ENCODE data around the gene MAP4K2. TPM values are rescaled to one million over a fixed set of nuclear protein-coding genes. Genes with fewer than 3 reads are reported as not detected.
A peak's percentile ranks its signal among the peaks of the same experiment; 100 is the strongest.

MAP4K2 gene
- total RNA-seq, 1 experiment from 2014 or later, result 24.5 TPM

DNA sequence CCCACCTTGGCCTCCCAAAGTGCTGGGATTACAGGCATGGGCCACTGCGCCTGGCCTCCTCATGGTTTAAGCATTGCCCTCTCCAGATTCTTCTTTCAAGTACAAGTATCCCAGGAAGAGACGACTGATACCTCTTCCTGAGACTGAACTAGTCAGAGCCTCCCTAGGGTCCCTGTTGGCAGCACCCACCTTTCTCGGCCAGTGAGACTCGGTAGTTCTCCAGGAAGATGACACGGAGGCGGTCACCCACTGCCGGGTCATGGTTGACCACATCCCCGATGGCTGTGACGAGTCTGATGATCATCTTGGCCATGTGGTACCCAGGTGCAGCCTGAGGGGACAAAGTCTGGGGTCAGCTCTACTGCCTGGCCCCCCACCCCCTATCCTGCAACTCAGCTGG is 51.9 kb downstream of the MAP4K2 start:
- H3K27ac Mint-ChIP-seq, result no peak overlapping the region; the same call in 1 of the 2 replicates
- peaks cover 17% of the 10 kb centered on the region for H3K4me1 Mint-ChIP-seq
- H3K36me3 Mint-ChIP-seq, result no peaks in the 10 kb centered on the region
- POLR2A ChIA-PET, result no interaction called here
- TF ChIP-seq HMGA2 (CRISPR knock-in tag; IDR thresholded peaks at IDR 0.05), result no peak
- TF ChIP-seq, protein P1, sequence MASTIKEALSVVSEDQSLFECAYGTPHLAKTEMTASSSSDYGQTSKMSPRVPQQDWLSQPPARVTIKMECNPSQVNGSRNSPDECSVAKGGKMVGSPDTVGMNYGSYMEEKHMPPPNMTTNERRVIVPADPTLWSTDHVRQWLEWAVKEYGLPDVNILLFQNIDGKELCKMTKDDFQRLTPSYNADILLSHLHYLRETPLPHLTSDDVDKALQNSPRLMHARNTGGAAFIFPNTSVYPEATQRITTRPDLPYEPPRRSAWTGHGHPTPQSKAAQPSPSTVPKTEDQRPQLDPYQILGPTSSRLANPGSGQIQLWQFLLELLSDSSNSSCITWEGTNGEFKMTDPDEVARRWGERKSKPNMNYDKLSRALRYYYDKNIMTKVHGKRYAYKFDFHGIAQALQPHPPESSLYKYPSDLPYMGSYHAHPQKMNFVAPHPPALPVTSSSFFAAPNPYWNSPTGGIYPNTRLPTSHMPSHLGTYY (CRISPR knock-in tag; IDR thresholded peaks at IDR 0.05), result no peak
- no peak for TF ChIP-seq GRHL2 (CRISPR knock-in tag; IDR thresholded peaks at IDR 0.05; ENCODE audit: insufficient replicate concordance, severe bottlenecking)
- TF ChIP-seq, protein P2, sequence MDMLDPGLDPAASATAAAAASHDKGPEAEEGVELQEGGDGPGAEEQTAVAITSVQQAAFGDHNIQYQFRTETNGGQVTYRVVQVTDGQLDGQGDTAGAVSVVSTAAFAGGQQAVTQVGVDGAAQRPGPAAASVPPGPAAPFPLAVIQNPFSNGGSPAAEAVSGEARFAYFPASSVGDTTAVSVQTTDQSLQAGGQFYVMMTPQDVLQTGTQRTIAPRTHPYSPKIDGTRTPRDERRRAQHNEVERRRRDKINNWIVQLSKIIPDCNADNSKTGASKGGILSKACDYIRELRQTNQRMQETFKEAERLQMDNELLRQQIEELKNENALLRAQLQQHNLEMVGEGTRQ (CRISPR knock-in tag; IDR thresholded peaks at IDR 0.05), result no peak
- TF ChIP-seq RORB (CRISPR knock-in tag; IDR thresholded peaks at IDR 0.05), result no peak
- CTCF ChIA-PET, result interaction anchor here (1.5 to 4.9 kb wide), 2 partner anchors 7 to 9 kb away, joined by 3 to 30 read pairs; partner anchors contain the start of genes PYGM and RASGRP2
- H3K9me3 Mint-ChIP-seq, result no peaks in the 10 kb centered on the region
- no peak for DNase-seq (ENCODE audit: low spot score)
- H3K4me3 Mint-ChIP-seq, result no peak overlapping the region
- H3K27me3 Mint-ChIP-seq (ENCODE audit: low read depth), result peaks cover 1% of the 10 kb centered on the region; the same call in 1 of the 2 replicates
- ATAC-seq, result no peak

DNA sequence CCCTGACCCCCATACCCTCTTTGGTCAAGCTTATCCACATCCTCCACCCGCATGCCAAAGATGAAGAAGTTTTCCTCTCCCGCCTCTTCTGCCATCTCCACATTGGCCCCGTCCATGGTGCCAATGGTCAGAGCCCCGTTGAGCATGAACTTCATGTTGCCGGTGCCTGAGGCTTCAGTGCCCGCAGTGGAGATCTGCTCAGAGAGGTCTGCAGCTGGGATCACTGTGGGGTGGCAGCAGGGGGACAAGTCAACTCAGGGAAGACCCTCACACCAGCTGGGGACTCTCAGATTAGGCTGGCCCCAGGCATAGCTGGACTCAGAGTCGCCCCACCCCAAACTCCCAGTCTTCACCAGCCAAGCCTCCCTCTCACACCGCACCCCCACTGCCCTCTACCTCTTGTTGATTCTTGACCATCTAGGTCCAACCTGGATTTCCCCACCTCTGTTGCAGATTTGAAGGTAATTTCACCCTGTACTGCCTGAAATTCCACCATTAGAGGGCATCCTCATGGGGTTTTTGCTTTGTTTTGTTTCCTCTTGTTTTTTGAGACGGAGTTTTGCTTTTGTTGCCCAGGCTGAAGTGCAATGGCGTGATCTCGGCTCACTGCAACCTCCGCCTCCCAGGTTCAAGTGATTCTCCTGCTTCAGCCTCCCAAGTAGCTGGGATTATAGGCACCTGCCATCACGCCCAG is 52.5 kb downstream of the MAP4K2 start:
- H3K4me3 Mint-ChIP-seq, result no peak overlapping the region
- TF ChIP-seq, protein P2 (CRISPR knock-in tag; IDR thresholded peaks at IDR 0.05), result no peak
- no peak for TF ChIP-seq IRF2 (CRISPR knock-in tag; IDR thresholded peaks at IDR 0.05; ENCODE audit: borderline replicate concordance, low read depth)
- TF ChIP-seq PRRX2 (CRISPR knock-in tag; IDR thresholded peaks at IDR 0.05), result no peak
- no peak for TF ChIP-seq ZNF219 (CRISPR knock-in tag; IDR thresholded peaks at IDR 0.05; ENCODE audit: borderline replicate concordance)
- H3K27me3 Mint-ChIP-seq (ENCODE audit: low read depth), result peaks cover 2% of the 10 kb centered on the region; the same call in 1 of the 2 replicates
- DNase-seq (ENCODE audit: low spot score), result no peak
- ChIA-PET CTCF (interaction anchor here (1.5 kb wide), 1 partner anchor 10 kb away, joined by 3 read pairs; the partner anchor contains the start of gene PYGM), POLR2A (no interaction called here)
- peak overlapping the region; percentile 66; the same call in 1 of the 2 replicates for H3K27ac Mint-ChIP-seq
- peaks cover 17% of the 10 kb centered on the region for H3K4me1 Mint-ChIP-seq
- H3K9me3 Mint-ChIP-seq, result no peaks in the 10 kb centered on the region
- no peaks in the 10 kb centered on the region for H3K36me3 Mint-ChIP-seq
- no peak for ATAC-seq

DNA sequence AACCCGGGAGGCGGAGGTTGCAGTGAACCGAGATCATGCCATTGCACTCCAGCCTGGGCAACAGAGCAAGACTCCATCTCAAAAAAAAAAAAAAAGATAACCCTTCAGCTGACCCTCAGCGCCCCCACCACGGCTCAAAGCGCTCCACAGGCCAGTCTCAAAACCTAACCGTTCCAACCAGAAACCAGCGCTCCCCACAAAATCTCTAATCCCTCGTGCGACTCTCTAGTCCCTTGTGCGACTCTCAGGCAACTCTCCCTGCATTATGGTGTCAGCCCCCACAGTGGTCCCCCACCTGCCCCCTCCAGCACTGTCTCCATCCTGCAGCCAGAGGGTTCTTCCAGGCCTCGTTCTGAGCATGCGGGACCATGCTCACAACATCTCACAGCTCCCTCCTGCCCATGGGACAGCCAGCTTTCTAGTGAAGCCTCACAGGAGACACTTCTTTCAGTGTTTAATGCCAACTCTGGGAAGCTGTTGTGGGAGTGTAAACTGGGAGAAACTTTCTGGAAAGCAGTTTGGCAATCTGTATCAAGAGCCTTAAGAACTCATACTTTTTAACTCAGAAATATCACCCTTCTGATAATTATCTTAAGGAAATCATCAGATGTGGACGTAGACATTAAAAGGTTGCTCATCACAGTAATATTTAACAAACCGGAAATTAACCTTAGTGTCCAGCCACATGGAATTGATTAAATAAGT is 54.9 kb downstream of the MAP4K2 start:
- TF ChIP-seq, protein P3, sequence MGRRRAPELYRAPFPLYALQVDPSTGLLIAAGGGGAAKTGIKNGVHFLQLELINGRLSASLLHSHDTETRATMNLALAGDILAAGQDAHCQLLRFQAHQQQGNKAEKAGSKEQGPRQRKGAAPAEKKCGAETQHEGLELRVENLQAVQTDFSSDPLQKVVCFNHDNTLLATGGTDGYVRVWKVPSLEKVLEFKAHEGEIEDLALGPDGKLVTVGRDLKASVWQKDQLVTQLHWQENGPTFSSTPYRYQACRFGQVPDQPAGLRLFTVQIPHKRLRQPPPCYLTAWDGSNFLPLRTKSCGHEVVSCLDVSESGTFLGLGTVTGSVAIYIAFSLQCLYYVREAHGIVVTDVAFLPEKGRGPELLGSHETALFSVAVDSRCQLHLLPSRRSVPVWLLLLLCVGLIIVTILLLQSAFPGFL (CRISPR knock-in tag; IDR thresholded peaks at IDR 0.05; ENCODE audit: borderline replicate concordance), result no peak
- TF ChIP-seq, protein P4, sequence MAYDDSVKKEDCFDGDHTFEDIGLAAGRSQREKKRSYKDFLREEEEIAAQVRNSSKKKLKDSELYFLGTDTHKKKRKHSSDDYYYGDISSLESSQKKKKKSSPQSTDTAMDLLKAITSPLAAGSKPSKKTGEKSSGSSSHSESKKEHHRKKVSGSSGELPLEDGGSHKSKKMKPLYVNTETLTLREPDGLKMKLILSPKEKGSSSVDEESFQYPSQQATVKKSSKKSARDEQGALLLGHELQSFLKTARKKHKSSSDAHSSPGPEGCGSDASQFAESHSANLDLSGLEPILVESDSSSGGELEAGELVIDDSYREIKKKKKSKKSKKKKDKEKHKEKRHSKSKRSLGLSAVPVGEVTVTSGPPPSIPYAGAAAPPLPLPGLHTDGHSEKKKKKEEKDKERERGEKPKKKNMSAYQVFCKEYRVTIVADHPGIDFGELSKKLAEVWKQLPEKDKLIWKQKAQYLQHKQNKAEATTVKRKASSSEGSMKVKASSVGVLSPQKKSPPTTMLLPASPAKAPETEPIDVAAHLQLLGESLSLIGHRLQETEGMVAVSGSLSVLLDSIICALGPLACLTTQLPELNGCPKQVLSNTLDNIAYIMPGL (CRISPR knock-in tag; IDR thresholded peaks at IDR 0.05), result no peak
- TF ChIP-seq, protein P5, sequence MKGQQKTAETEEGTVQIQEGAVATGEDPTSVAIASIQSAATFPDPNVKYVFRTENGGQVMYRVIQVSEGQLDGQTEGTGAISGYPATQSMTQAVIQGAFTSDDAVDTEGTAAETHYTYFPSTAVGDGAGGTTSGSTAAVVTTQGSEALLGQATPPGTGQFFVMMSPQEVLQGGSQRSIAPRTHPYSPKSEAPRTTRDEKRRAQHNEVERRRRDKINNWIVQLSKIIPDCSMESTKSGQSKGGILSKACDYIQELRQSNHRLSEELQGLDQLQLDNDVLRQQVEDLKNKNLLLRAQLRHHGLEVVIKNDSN (CRISPR knock-in tag; IDR thresholded peaks at IDR 0.05), result no peak
- POLR2A ChIA-PET, result no interaction called here
- H3K9me3 Mint-ChIP-seq, result no peaks in the 10 kb centered on the region
- ATAC-seq, result no peak
- no peak overlapping the region for H3K4me3 Mint-ChIP-seq
- H3K27me3 Mint-ChIP-seq (ENCODE audit: low read depth), result peaks cover 12% of the 10 kb centered on the region
- no peak for DNase-seq (ENCODE audit: low spot score)
- peaks cover 16% of the 10 kb centered on the region for H3K4me1 Mint-ChIP-seq
- CTCF ChIA-PET, result interaction anchor here (0.5 to 2.3 kb wide), 7 partner anchors 12 to 140 kb away, joined by 3 to 13 read pairs (median 5); partner anchors contain the start of genes PYGM and SF1
- no peaks in the 10 kb centered on the region for H3K36me3 Mint-ChIP-seq
- H3K27ac Mint-ChIP-seq, result no peak overlapping the region
